22Rv1 (cell line): ENCODE measurements around the gene CELA2B.

Experiments used
- H3K27ac ChIP-seq: fragments of 450-650 bp; 2 replicates; pipeline ENCODE4 v1.5.1; 2017
- CTCF ChIP-seq: fragments of 450-650 bp; IDR thresholded peaks from 2 replicates; pipeline ENCODE4 v1.5.1; 2017; ENCODE audit warnings: mild to moderate bottlenecking
- ZFX ChIP-seq: fragments of 450-650 bp; IDR thresholded peaks from 2 replicates; pipeline ENCODE4 v1.6.1; 2017; ENCODE audit warnings: antibody characterized with exemption, borderline replicate concordance

CELA2B gene

GRCh38 chr1:15540186-15540585 lies 64.3 kb downstream of the CELA2B start:
- no peak for TF ChIP-seq CTCF
- no peak for TF ChIP-seq ZFX
- no peak overlapping the region for H3K27ac ChIP-seq
